HCEC 1CT (cell line): ENCODE data around the gene AFF2.

ENCODE experiments used
- DNase-seq: peaks from one replicate; pipeline ENCODE4 v3.0.0-alpha.2; 2017

AFF2 gene

GRCh38 chrX:148768296-148768695 is 267.9 kb downstream of the AFF2 start:
- DNase-seq = no peak

GRCh38 chrX:148771440-148771839 is 271.0 kb downstream of the AFF2 start:
- DNase-seq = no peak

DNA sequence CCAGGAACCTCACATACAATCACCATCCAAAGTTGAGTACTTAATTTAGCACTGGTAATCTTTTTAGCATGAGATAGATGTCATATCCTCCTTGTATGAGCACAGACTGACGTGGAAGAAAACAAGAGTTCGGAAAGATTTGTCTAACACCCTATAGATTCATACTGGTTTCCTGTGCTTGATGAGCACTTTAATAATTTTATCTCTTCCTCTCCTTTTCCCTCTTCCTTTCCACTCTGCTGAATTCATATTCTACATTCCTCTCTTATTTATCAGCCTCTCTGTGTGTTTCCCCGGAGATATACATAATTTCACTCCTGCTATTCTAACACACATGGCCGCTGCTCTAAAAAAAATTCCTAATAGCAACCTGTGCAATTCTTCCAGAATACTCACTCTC is 273.9 kb downstream of the AFF2 start:
- DNase-seq = no peak

GRCh38 chrX:148784137-148784536 is 283.7 kb downstream of the AFF2 start:
- DNase-seq = no peak

DNA sequence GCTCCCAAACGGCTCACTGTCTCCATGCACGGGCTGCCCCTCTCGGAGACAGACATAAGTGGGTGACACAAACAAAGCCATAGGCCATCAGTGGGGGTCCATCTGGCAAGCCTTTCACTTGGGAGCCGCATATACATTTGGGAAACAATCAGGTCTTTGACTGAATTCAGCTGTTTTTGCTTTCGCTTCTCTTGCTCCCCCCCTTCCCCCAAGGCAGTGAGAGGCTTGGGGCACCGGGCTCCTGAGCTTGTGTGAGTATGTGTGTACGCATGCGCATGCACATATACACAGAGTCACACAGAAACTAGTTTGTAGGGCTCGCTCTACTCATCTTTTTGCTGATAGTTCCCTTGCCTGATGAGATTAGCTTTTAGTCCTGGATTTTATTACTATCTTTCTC is 284.4 kb downstream of the AFF2 start:
- no peak for DNase-seq

DNA sequence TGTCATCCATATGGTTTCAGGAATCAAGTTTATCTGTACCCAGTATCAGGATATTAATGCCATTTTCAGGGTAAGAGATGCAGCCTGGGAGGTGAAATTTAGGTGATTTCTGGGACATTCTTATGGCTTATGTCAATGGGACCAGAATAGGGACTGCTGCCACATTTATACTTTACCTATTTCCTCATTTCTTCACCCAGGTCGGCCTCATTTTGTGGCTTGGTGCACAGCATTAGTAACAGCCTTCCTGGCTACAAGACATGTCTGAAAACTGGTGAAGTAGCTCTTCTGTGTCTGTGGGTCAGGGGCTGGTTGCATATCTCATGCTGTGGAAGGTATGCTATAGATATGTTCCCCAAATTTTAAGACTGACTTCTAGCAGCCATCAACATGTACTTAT is 284.8 kb downstream of the AFF2 start:
- DNase-seq = no peak

GRCh38 chrX:148788449-148788848 is 288.0 kb downstream of the AFF2 start:
- DNase-seq = no peak

GRCh38 chrX:148794350-148794749 is 293.9 kb downstream of the AFF2 start:
- DNase-seq = no peak

DNA sequence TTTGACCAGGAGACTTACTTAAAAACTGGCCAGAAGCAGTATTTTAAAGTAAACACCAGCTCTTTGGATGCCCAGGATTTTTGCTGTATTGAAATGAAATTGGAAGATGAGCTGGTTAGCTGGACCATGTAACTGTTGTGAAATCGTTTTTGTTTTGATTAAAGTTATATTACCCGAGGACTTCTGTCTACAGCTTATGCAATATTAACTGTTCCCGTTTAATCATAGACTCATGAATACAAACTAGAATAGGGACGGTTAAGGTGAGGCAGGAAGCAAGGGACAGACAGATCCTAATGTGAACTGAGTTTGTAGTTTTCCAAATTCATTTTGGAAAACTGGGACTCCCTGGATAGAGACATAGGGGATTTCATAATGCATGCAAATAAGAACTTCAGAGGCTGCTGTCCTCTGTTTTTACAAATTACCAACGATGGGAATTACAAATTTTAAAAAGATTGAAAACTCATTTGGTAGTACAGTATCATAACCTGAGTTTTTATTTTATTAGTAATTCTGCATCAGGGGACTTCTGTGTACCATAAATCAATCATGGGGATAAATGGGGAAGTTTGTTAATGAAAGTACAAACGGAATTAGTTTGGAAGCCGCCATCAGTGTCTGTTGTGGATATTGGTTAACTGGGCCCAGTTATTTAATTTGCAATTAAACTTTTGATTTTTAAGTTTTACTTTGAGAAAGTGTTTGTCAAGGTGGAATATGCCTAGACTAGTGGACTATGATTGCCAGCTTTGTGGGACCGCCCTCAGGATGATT is 304.4 kb downstream of the AFF2 start:
- DNase-seq = no peak

GRCh38 chrX:148806145-148806870 is 305.9 kb downstream of the AFF2 start:
- no peak for DNase-seq

GRCh38 chrX:148808833-148809232 is 308.4 kb downstream of the AFF2 start:
- no peak for DNase-seq

GRCh38 chrX:148811236-148811635 is 310.8 kb downstream of the AFF2 start:
- no peak for DNase-seq

- no peak for DNase-seq
Observed at GRCh38 chrX:148813422-148813821, 313.0 kb downstream of the AFF2 start.

GRCh38 chrX:148813967-148814366 is 313.6 kb downstream of the AFF2 start:
- DNase-seq = no peak

GRCh38 chrX:148815218-148815961 is 315.0 kb downstream of the AFF2 start:
- DNase-seq = no peak

DNA sequence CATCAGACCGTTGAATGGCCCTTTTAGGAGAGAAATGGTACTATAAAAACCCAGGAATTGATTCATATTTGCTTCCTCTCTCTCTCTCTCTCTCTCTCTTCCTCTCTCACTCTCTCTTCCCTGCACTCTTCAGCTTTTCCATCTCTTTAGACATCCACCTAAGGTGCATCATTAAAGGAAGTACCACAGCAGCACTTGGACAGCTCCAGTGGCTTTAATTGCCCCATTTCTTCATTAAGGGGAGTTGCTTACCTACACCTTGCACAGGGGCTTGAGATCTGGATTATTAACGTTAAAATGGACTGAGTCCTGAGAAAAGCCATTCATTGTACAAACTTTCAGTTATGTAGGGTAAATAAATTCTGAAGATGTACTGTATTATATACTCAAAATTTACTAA is 323.6 kb downstream of the AFF2 start:
- no peak for DNase-seq

GRCh38 chrX:148825696-148826095 is 325.3 kb downstream of the AFF2 start:
- DNase-seq = no peak

- DNase-seq = no peak
Observed at GRCh38 chrX:148836741-148837140, 336.3 kb downstream of the AFF2 start.

GRCh38 chrX:148850631-148851030 is 350.2 kb downstream of the AFF2 start:
- DNase-seq = no peak

GRCh38 chrX:148854306-148854705 is 353.9 kb downstream of the AFF2 start:
- no peak for DNase-seq

DNA sequence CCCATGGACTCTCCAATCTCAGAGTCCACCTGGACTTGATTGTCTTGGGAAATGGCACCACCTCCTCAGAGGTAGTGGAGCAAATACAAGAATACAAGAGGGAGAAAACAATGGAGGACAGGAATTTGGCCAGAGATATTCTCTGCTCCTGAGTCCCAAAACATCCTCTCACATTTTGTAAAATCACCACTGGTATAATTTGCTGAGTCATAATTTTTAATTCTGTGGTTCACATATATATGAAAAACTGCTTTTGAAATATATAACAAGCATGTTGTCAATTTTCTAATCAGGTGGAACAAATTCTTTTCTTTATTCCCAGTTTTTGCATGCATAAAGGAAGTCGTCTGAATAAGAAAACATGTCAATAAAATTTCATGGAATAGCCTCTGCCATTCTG is 356.1 kb downstream of the AFF2 start:
- no peak for DNase-seq

DNA sequence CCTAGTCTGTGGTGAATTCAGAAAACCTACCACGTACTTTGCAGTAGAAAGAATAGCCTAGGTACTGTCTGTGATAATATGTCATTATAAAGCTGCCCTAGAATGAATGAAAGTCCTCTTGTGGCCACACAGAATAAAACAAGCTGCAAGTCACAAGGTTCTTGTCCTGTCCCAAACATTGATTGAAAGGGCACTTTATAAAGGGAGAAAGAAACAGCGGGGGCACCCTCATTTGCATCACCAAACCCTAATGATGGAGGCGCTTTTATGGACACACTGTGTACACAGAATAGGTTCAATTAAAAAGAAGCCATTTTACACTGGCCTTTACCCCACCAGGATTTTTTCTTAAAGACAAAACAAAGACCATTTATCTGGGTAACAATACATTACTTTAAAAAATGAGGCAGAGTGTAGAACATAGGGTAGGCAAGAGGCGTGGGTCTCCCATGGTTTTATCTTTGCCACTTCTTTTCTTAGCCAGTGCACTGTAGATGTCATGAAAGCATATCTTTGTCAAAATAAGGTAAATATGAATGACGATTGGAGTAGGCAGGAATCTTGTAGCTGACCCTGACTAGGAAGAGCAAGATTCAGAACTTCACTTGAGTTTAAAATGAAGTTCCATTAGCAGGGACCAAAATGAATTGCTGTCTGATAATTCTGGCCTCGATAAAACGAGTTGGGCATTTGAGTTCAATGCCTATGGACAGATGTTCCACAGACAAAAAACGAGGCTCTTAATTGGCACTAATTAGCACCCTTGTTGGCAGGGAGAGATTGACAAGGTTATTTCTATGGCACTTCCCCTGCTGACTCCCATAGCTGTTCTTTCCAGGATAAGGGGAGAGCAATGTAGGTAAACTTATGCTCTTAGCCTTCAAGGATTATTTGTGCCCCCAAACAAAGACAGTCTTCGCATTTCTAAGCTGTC is 365.1 kb downstream of the AFF2 start:
- no peak for DNase-seq

GRCh38 chrX:148867596-148867995 is 367.2 kb downstream of the AFF2 start:
- no peak for DNase-seq
